ENCODE measurements around the gene TMEM80. TPM values are rescaled to one million over a fixed set of nuclear protein-coding genes. Genes with fewer than 3 reads are reported as not detected.
A peak's percentile ranks its signal among the peaks of the same experiment; 100 is the strongest.

The TMEM80 gene
- total and polyA plus RNA-seq, 9 of the 15 experiments (the other 6 are each of a cell fraction or from before 2014, with no cell fraction given), result 5.1 to 30.1 (median 12.4) TPM

- Histone ChIP-seq H3K4me2 (ENCODE audit: insufficient read depth, low read length) (0 out of 2 replicates have a peak overlapping the region, but pooled peaks have one; percentile 4), H3K9ac (ENCODE audit: insufficient read depth in 1 of 2, low read depth in 2 of 2, low read length in 2 of 2) (peak overlapping the region in 1 of 2 experiments; percentile 87; a peak in 2 of 4 replicates), H3K27ac (ENCODE audit: extremely low read depth, low read depth, low read length) (peak overlapping the region; percentile 65; the same call in 1 of the 3 replicates), H3K36me3 (ENCODE audit: control insufficient read depth, insufficient read depth, low read length) (no peaks in the 10 kb centered on the region), H2AFZ (ENCODE audit: low read depth, low read length) (peak overlapping the region; percentile 92; the same call in 1 of the 2 replicates), H3K4me3 (peak overlapping the region; percentile 34; the same call in 1 of the 2 replicates), H3K9me3 (replicated peaks; ENCODE audit: control insufficient read depth, insufficient read depth, low read depth, low read length) (no peaks in the 10 kb centered on the region), H3K9me1 (ENCODE audit: control insufficient read depth, insufficient read depth, low read length) (no peaks in the 10 kb centered on the region), H3K27me3 (ENCODE audit: control insufficient read depth in 2 of 2, insufficient read depth in 2 of 2, low read length in 2 of 2) (no peaks in the 10 kb centered on the region; a peak in 1 of 5 replicates), H4K20me1 (replicated peaks; ENCODE audit: control insufficient read depth, insufficient read depth, low read length) (no peaks in the 10 kb centered on the region; the same call in 1 of the 2 replicates), H3K79me2 (ENCODE audit: control insufficient read depth, insufficient read depth, low read length) (no peaks in the 10 kb centered on the region; the same call in 1 of the 3 replicates), H3K4me1 (replicated peaks in 1 of 2; ENCODE audit: control insufficient read depth in 2 of 2, insufficient read depth in 2 of 2, low read length in 2 of 2) (peaks cover 35 to 82% of the 10 kb centered on the region in 2 experiments)
- ChIA-PET CTCF (ENCODE audit: low intra/inter-chr PET ratio) (no interaction called here), POLR2A (interaction anchor here (0.6 to 2.8 kb wide), 8 partner anchors 11 to 134 kb away, joined by 3 to 25 read pairs (median 4); partner anchors contain the start of genes DEAF1 and TMEM80)
- 45% methylated on average over 29 of the region's 53 CpGs for WGBS (ENCODE audit: insufficient coverage, low coverage, missing lambda C conversion rate)
- FAIRE-seq, result no peak
- peak in 3 of 4 experiments; percentile 39 to 67 (median 59) for DNase-seq (ENCODE audit: extremely low read depth in 1 of 4, low spot score in 3 of 4)
- in situ Hi-C loops (cut with MboI), result no loop called here
- intact Hi-C loops (cut with micrococcal nuclease), result loop anchor here (5.0 kb wide), 2 partner anchors 72 to 173 kb away; partner anchors contain the start of gene SLC25A22
- ATAC-seq, result 0 out of 3 replicates have a peak, but pooled peaks have one; percentile 9
- BruUV-seq (replicated peaks), result no TSS peak
- TF ChIP-seq MCM2 (IDR thresholded peaks at IDR 0.05; ENCODE audit: low read depth) (no peak), SETDB1 (IDR thresholded peaks at IDR 0.05; ENCODE audit: low read length) (no peak), C11orf30 (IDR thresholded peaks at IDR 0.05; ENCODE audit: low read depth) (no peak), ZNF766 (CRISPR knock-in tag; conservative IDR thresholded peaks at IDR 0.05) (no peak), CBFA2T2 (conservative IDR thresholded peaks at IDR 0.05) (no peak), CBX5 (IDR thresholded peaks at IDR 0.05; ENCODE audit: borderline replicate concordance, low read depth) (no peak), LARP7 (IDR thresholded peaks at IDR 0.05) (no peak), ESRRB (CRISPR knock-in tag; IDR thresholded peaks at IDR 0.05; ENCODE audit: borderline replicate concordance) (no peak), ZBTB7A (IDR thresholded peaks at IDR 0.05; ENCODE audit: borderline replicate concordance, control insufficient read depth, low read depth, low read length) (peak; percentile 76), ZBTB34 (CRISPR knock-in tag; IDR thresholded peaks at IDR 0.05) (no peak), XRCC3 (IDR thresholded peaks at IDR 0.05) (no peak), CCAR2 (IDR thresholded peaks at IDR 0.05; ENCODE audit: low read depth, low read length) (no peak), ZNF764 (CRISPR knock-in tag; IDR thresholded peaks at IDR 0.05; ENCODE audit: low read depth) (no peak), KLF10 (CRISPR knock-in tag; IDR thresholded peaks at IDR 0.05) (no peak), NRF1 (conservative IDR thresholded peaks at IDR 0.05 in 1 of 2, IDR thresholded peaks at IDR 0.05 in 1 of 2) (peak; percentile 15 to 32; a peak in 1 of 4 replicates)
- TF ChIP-seq, protein P1, sequence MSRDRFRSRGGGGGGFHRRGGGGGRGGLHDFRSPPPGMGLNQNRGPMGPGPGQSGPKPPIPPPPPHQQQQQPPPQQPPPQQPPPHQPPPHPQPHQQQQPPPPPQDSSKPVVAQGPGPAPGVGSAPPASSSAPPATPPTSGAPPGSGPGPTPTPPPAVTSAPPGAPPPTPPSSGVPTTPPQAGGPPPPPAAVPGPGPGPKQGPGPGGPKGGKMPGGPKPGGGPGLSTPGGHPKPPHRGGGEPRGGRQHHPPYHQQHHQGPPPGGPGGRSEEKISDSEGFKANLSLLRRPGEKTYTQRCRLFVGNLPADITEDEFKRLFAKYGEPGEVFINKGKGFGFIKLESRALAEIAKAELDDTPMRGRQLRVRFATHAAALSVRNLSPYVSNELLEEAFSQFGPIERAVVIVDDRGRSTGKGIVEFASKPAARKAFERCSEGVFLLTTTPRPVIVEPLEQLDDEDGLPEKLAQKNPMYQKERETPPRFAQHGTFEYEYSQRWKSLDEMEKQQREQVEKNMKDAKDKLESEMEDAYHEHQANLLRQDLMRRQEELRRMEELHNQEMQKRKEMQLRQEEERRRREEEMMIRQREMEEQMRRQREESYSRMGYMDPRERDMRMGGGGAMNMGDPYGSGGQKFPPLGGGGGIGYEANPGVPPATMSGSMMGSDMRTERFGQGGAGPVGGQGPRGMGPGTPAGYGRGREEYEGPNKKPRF (IDR thresholded peaks at IDR 0.05; ENCODE audit: low read depth, low read length), result no peak
- TF ChIP-seq, protein P2, sequence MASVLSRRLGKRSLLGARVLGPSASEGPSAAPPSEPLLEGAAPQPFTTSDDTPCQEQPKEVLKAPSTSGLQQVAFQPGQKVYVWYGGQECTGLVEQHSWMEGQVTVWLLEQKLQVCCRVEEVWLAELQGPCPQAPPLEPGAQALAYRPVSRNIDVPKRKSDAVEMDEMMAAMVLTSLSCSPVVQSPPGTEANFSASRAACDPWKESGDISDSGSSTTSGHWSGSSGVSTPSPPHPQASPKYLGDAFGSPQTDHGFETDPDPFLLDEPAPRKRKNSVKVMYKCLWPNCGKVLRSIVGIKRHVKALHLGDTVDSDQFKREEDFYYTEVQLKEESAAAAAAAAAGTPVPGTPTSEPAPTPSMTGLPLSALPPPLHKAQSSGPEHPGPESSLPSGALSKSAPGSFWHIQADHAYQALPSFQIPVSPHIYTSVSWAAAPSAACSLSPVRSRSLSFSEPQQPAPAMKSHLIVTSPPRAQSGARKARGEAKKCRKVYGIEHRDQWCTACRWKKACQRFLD (CRISPR knock-in tag; IDR thresholded peaks at IDR 0.05), result 0 out of 2 replicates have a peak, but pooled peaks have one; percentile 42
Measured at GRCh38 chr11:725624-726202, 30.1 kb downstream of the TMEM80 start.
